ENCODE data around the gene SNUPN. TPM values are rescaled to one million over a fixed set of nuclear protein-coding genes. Genes with fewer than 3 reads are reported as not detected.
A peak's percentile ranks its signal among the peaks of the same experiment; 100 is the strongest.

SNUPN gene
- total and polyA plus RNA-seq, 2 experiments from 2014 or later: 25.2 to 28.8 TPM

GRCh38 chr15:75578173-75578947 lies 47.2 kb downstream of the SNUPN start:
- no peaks in the 10 kb centered on the region for H3K9me2 ChIP-seq (replicated peaks; ENCODE audit: insufficient read depth)
- DNase-seq (ENCODE audit: low spot score): peak; percentile 65
- no peak for TF ChIP-seq CTCF (IDR thresholded peaks at IDR 0.05; ENCODE audit: poor library complexity)
- no peak for TF ChIP-seq EZH2 (IDR thresholded peaks at IDR 0.05; ENCODE audit: borderline replicate concordance)
- TF ChIP-seq EZH2phosphoT487 (IDR thresholded peaks at IDR 0.05; ENCODE audit: low read depth, severe bottlenecking, unreplicated experiment): no peak
- H3K4me1 ChIP-seq (ENCODE audit: insufficient read depth): peaks cover 13% of the 10 kb centered on the region
- 2% methylated on average over 49 of the region's 77 CpGs for WGBS (ENCODE audit: low lambda C conversion rate, missing lambda C conversion rate)
- H3K27ac ChIP-seq: peak overlapping the region; percentile 99
- H4K20me1 ChIP-seq (ENCODE audit: insufficient read depth, poor library complexity, severe bottlenecking): peaks cover 12% of the 10 kb centered on the region
- H3K9me3 ChIP-seq (ENCODE audit: low read depth): no peaks in the 10 kb centered on the region
- peak overlapping the region; percentile 93 for H3K4me3 ChIP-seq
- no peaks in the 10 kb centered on the region for H3K36me3 ChIP-seq (replicated peaks; ENCODE audit: insufficient read depth, low read depth)
- peak overlapping the region; percentile 96 for H3K4me2 ChIP-seq
- peak overlapping the region; percentile 91 for H2AFZ ChIP-seq
- peaks cover 51% of the 10 kb centered on the region for H3K79me2 ChIP-seq
- H3K27me3 ChIP-seq: no peaks in the 10 kb centered on the region

- Histone ChIP-seq H3K4me1 (ENCODE audit: insufficient read depth) (peaks cover 19% of the 10 kb centered on the region), H3K9me2 (replicated peaks; ENCODE audit: insufficient read depth) (no peaks in the 10 kb centered on the region), H3K27ac (peak overlapping the region; percentile 99), H3K79me2 (peaks cover 59% of the 10 kb centered on the region), H3K36me3 (replicated peaks; ENCODE audit: insufficient read depth, low read depth) (no peaks in the 10 kb centered on the region), H3K9me3 (ENCODE audit: low read depth) (no peaks in the 10 kb centered on the region), H3K4me2 (peak overlapping the region; percentile 96), H2AFZ (peak overlapping the region; percentile 91), H3K27me3 (no peaks in the 10 kb centered on the region), H3K4me3 (peak overlapping the region; percentile 93), H4K20me1 (ENCODE audit: insufficient read depth, poor library complexity, severe bottlenecking) (peaks cover 13% of the 10 kb centered on the region)
- TF ChIP-seq EZH2 (IDR thresholded peaks at IDR 0.05; ENCODE audit: borderline replicate concordance): no peak
- no peak for TF ChIP-seq EZH2phosphoT487 (IDR thresholded peaks at IDR 0.05; ENCODE audit: low read depth, severe bottlenecking, unreplicated experiment)
- TF ChIP-seq CTCF (IDR thresholded peaks at IDR 0.05; ENCODE audit: poor library complexity): no peak
- 4% methylated on average over 13 of the region's 13 CpGs for WGBS (ENCODE audit: low lambda C conversion rate, missing lambda C conversion rate)
- DNase-seq (ENCODE audit: low spot score): no peak
These were observed 47.9 kb downstream of the SNUPN start for GRCh38 chr15:75577401-75578172.

GRCh38 chr15:75573648-75574384 lies 51.7 kb downstream of the SNUPN start:
- Histone ChIP-seq H3K9me2 (replicated peaks; ENCODE audit: insufficient read depth) (no peaks in the 10 kb centered on the region), H3K9me3 (ENCODE audit: low read depth) (no peaks in the 10 kb centered on the region), H3K27ac (peak overlapping the region; percentile 80), H3K4me3 (no peak overlapping the region), H3K4me1 (ENCODE audit: insufficient read depth) (peaks cover 19% of the 10 kb centered on the region), H4K20me1 (ENCODE audit: insufficient read depth, poor library complexity, severe bottlenecking) (peaks cover 31% of the 10 kb centered on the region), H3K4me2 (no peak overlapping the region), H2AFZ (no peak overlapping the region), H3K36me3 (replicated peaks; ENCODE audit: insufficient read depth, low read depth) (no peaks in the 10 kb centered on the region), H3K27me3 (no peaks in the 10 kb centered on the region), H3K79me2 (peaks cover 95% of the 10 kb centered on the region)
- DNase-seq (ENCODE audit: low spot score): no peak
- 91% methylated on average over 5 of the region's 5 CpGs for WGBS (ENCODE audit: low lambda C conversion rate, missing lambda C conversion rate)
- no peak for TF ChIP-seq CTCF (IDR thresholded peaks at IDR 0.05; ENCODE audit: poor library complexity)
- no peak for TF ChIP-seq EZH2 (IDR thresholded peaks at IDR 0.05; ENCODE audit: borderline replicate concordance)
- TF ChIP-seq EZH2phosphoT487 (IDR thresholded peaks at IDR 0.05; ENCODE audit: low read depth, severe bottlenecking, unreplicated experiment): no peak

All from hepatocyte (in vitro differentiated cells).